Smooth muscle cell of the brain vasculature (primary cell): ENCODE measurements around the gene FLOT1.
"Not testable (repeated sequence)": the region's sequence is repeated elsewhere in the genome, so short reads cannot be mapped to it uniquely, and the experiment has no call there.

Source experiments
- DNase-seq: peaks from one replicate; pipeline ENCODE4 v3.0.0-alpha.2; 2012; ENCODE audit warnings: low read depth, low spot score

FLOT1 gene

DNA sequence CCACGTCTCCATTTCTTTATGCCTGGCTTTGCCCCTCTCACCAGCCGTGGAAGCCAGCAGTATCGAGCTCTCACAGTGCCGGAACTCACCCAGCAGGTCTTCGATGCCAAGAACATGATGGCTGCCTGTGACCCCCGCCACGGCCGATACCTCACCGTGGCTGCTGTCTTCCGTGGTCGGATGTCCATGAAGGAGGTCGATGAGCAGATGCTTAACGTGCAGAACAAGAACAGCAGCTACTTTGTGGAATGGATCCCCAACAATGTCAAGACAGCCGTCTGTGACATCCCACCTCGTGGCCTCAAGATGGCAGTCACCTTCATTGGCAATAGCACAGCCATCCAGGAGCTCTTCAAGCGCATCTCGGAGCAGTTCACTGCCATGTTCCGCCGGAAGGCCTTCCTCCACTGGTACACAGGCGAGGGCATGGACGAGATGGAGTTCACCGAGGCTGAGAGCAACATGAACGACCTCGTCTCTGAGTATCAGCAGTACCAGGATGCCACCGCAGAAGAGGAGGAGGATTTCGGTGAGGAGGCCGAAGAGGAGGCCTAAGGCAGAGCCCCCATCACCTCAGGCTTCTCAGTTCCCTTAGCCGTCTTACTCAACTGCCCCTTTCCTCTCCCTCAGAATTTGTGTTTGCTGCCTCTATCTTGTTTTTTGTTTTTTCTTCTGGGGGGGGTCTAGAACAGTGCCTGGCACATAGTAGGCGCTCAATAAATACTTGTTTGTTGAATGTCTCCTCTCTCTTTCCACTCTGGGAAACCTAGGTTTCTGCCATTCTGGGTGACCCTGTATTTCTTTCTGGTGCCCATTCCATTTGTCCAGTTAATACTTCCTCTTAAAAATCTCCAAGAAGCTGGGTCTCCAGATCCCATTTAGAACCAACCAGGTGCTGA is 18.4 kb downstream of the FLOT1 start:
- not testable (repeated sequence) for DNase-seq

DNA sequence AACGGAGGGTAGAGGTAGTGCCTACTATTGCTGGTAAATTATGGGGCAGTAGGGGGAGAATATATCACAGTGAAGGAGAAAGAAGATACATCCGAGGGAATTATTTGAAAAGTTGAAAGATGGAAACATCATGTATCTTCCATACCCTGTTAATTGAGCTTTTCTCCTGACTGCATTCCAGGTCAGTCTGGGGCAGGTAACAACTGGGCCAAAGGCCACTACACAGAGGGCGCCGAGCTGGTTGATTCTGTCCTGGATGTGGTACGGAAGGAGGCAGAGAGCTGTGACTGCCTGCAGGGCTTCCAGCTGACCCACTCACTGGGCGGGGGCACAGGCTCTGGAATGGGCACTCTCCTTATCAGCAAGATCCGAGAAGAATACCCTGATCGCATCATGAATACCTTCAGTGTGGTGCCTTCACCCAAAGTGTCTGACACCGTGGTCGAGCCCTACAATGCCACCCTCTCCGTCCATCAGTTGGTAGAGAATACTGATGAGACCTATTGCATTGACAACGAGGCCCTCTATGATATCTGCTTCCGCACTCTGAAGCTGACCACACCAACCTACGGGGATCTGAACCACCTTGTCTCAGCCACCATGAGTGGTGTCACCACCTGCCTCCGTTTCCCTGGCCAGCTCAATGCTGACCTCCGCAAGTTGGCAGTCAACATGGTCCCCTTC is 19.2 kb downstream of the FLOT1 start:
- not testable (repeated sequence) for DNase-seq

GRCh38 chr6:30722280-30723112 is 20.0 kb downstream of the FLOT1 start:
- no peak for DNase-seq

DNA sequence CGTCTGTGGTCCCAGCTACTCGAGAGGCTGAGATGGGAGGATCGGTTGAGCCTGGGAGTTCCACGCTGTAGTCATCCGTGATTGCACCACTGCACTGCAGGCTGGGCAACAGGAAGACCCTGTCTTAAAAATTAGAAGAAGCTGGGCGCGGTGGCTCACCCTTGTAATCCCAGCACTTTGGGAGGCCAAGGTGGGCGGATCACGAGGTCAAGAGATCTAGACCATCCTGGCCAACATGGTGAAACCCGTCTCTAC is 20.5 kb downstream of the FLOT1 start:
- DNase-seq, result not testable (repeated sequence)

GRCh38 chr6:30721198-30722024 is 21.1 kb downstream of the FLOT1 start:
- DNase-seq, result peak; percentile 65

DNA sequence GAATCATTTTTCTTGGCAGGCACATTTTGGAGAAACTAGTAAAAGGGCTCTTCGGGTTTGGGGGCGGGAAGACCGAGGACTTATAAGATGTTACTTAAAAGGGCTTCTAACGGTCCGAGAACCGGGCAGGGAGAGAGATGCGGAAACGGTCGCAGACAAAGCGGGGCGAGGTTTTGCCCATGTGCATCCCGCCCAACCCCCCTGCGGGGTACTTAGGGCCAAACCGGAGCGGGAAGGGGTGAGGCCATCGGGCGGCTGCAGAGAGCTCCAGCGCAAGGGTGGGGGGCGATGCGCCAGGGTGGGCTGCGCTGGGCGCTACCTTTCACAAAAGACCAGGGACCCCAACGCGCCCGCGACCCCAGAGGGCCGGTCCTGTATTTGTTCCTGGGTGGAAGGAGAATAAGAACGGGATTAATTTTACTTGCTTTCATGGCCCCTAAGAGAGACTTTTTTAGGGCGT is 21.7 kb downstream of the FLOT1 start:
- no peak for DNase-seq

DNA sequence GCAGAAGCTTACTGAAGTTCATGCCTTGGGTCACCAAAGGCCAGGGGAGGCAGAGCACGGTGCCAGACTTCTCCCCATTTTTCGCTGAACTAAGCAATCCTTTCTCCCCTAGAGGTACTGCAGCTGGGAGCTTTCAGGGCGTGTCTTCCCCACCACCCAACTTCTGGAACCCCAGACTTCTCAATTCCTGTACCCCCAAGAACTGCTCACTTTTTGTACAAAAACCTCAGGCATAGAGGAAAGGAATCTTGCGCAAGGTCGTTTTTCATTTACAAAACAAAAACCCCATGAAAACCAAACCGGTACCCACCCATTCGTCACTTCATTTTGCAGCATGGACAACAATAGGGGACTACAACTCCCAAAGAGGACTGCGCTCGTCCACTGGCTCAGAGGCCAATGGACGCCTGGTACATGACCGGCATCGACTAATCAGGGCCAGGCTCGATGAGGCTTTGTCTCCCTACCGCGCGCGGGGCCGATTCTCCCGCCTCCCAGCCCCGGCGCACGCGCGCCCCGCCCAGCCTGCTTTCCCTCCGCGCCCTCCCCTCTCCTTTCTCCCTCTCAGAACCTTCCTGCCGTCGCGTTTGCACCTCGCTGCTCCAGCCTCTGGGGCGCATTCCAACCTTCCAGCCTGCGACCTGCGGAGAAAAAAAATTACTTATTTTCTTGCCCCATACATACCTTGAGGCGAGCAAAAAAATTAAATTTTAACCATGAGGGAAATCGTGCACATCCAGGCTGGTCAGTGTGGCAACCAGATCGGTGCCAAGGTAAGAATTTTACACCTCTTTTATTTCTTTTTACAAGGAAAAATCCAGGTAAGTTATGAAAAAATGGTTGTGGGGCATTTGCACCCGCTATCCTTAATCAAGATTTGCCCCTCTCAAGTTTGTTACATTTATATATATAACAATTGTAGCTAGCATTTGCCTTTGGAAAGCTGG is 22.4 kb downstream of the FLOT1 start, which contains the start of gene TUBB:
Gene TUBB (plus strand): TSS at position 562 of the 947 bp plus-strand sequence. CDS start 155 bp downstream, at position 717.
- peak; percentile 91 for DNase-seq

DNA sequence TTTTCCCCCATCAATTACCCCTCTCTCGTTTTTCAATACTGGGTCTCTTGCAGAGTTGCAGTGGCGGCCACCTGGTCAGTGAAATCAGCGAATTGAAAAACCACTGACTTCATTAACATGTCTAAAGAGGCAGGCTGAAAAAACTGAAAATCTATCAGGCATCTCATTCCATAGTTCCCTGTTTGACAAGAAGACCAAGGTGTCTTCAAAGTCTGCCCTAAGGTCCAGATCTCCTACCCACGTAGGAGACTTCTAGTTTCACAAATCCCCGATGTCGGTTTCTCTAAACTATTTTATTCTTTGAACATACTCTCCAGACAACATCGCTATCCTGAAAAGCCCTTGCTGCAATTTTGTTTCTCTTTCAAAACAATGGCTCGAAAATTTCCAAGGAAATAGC is 23.1 kb downstream of the FLOT1 start:
- no peak for DNase-seq

DNA sequence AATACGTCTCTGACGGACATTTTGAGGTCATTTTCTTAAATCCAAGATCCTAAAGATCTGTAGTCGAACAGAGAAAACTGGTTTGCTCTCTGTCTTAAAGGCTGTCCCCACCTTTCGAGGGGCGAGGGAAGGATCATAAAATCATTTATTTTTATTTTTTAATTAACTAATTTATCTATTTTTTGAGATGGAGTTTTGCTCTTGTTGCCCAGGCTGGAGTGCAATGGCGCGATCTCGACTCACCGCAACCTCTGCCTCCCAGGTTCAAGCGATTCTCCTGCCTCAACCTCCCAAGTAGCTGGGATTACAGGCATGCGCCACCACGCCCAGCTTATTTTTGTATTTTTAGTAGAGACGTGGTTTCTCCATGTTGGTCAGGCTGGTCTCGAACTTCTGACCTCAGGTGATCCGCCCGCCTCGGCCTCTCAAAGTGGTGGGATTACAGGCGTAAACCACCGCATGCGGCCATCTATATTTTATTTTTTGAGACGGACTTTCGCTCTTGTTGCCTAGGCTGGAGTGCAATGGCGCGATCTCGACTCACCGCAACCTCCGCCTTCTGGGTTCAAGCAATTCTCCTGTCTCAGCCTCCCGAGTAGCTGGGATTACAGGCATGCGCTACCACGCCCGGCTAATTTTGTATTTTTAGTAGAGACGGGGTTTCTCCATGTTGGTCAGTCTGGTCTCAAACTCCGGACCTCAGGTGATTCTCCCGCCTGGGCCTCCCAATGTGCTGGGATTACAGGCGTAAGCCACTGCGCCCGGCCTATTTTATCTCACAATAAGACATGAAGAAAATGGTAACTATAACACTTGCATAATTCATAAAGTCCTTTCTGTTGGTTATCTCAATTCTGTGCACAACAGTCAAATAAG is 24.4 kb downstream of the FLOT1 start:
- DNase-seq, result not testable (repeated sequence)

- DNase-seq, result peak; percentile 100
These were observed 25.2 kb downstream of the FLOT1 start, which contains the start of gene MDC1 for GRCh38 chr6:30717129-30717844. MDC1 (minus strand) TSS chr6:30717281; CDS start chr6:30715175, 2,106 bp downstream.

DNA sequence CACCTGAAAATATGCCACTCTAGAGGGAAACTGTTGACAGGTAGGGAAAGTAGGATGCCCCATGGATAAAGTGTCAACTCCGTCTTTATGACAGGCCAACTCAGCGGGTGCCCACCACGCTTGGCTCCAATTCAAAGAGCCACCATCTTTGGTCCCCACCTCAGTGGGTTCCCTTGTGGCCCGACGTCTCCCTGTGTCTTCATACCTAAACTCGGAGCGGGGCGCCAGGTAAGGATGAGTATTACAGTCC is 25.7 kb downstream of the FLOT1 start:
- DNase-seq, result no peak

- DNase-seq, result no peak
These were observed 28.2 kb downstream of the FLOT1 start for GRCh38 chr6:30714263-30714662.

GRCh38 chr6:30712441-30712945 is 30.0 kb downstream of the FLOT1 start:
- no peak for DNase-seq

- no peak for DNase-seq
These were observed 30.6 kb downstream of the FLOT1 start for GRCh38 chr6:30711758-30712380.

- DNase-seq, result no peak
These were observed 33.2 kb downstream of the FLOT1 start for GRCh38 chr6:30709101-30709868.

DNA sequence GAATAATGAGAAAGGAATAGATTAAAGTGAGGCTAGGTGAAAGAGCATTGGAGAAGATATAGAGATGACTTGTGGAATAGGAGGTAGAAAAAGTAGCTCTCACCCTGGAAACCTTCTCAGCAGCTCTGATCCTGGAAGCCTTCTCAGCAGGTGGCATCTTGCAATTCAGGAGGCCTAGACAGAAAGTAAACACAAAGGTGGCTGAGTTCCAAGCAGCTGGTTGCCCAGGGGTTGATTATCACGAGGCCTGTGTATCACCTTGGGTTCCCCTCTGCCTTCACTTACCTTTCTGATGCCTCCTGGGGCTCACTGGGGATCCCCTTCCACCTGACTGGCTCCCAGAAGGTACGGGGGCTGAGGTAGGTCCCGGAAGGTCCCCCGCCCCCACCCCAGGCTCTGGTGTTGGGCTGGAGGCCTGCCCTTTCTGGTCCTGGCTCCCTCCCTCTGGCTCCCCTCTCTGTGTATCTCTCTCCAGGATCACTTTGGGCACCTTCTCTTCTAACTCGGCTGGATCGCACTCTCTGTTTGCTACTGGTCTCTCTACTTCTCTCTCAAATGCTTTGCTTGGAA is 35.1 kb downstream of the FLOT1 start:
- no peak for DNase-seq

- DNase-seq, result no peak
These were observed 36.9 kb downstream of the FLOT1 start for GRCh38 chr6:30705620-30706019.
